OCI-LY7 (cell line): ENCODE results near the gene DLGAP1. TPM values are rescaled to one million over a fixed set of nuclear protein-coding genes. Genes with fewer than 3 reads are reported as not detected.

Source experiments
- BruUV-seq: library from RNA; stranded (reverse); fragments of 400-500 nt; replicated peaks from 2 replicates; lab custom pipeline; 2021; lab: Mats Ljungman, UMichigan
- CTCF ChIA-PET: fragments of 300-600 bp; sonication (Branson Sonifier 250); formaldehyde crosslinking; loops from one replicate; lab custom pipeline; 2022; ENCODE audit warnings: antibody characterized with exemption; ENCODE audit not compliant: unreplicated experiment; lab: Charles Lee
- POLR2A ChIA-PET: fragments of 300-600 bp; sonication (Branson Sonifier 250); formaldehyde crosslinking; loops from one replicate; lab custom pipeline; 2022; ENCODE audit warnings: antibody characterized with exemption; lab: Charles Lee
- DNase-seq: peaks from one replicate; pipeline ENCODE4 v3.0.0-alpha.2; 2015; ENCODE audit warnings: low spot score
- H2AFZ ChIP-seq: fragments of 200-600 bp; sonication (generic), shearing (Covaris generic); 2 replicates; pipeline ENCODE4 v1.6.1; 2014; ENCODE audit warnings: mild to moderate bottlenecking, antibody characterized with exemption, low read length, moderate library complexity
- H3K27ac ChIP-seq: fragments of 200-600 bp; sonication (generic); 2 replicates; pipeline ENCODE4 v1.5.1; 2014; ENCODE audit warnings: mixed run types, low read depth, mild to moderate bottlenecking, moderate library complexity, low read length, inconsistent platforms; ENCODE audit not compliant: poor library complexity, severe bottlenecking
- H3K36me3 ChIP-seq: fragments of 200-600 bp; sonication (generic); 2 replicates; pipeline ENCODE4 v1.6.1; 2014; ENCODE audit warnings: mild to moderate bottlenecking, antibody characterized with exemption, low read length, moderate library complexity, mixed read lengths; ENCODE audit not compliant: insufficient read depth
- H3K4me1 ChIP-seq: fragments of 200-600 bp; sonication (generic); 2 replicates; pipeline ENCODE4 v1.5.1; 2014; ENCODE audit warnings: mild to moderate bottlenecking, low read length; ENCODE audit not compliant: insufficient read depth, poor library complexity, severe bottlenecking
- H3K4me2 ChIP-seq: fragments of 200-600 bp; sonication (generic); 2 replicates; pipeline ENCODE4 v1.6.1; 2014; ENCODE audit warnings: mild to moderate bottlenecking, low read length
- H3K4me3 ChIP-seq: fragments of 200-600 bp; sonication (generic); 2 replicates; pipeline ENCODE4 v1.5.1; 2014; ENCODE audit warnings: mild to moderate bottlenecking, low read depth, low read length; ENCODE audit not compliant: poor library complexity, severe bottlenecking
- H3K79me2 ChIP-seq: fragments of 200-600 bp; sonication (generic); 2 replicates; pipeline ENCODE4 v1.6.1; 2016; ENCODE audit warnings: low read depth, mild to moderate bottlenecking, low read length, moderate library complexity, mixed read lengths; ENCODE audit not compliant: insufficient read depth
- H3K9me2 ChIP-seq: fragments of 200-600 bp; sonication (generic); 2 replicates; pipeline ENCODE4 v1.6.1; 2016; ENCODE audit warnings: mild to moderate bottlenecking, low read length, mixed read lengths; ENCODE audit not compliant: insufficient read depth
- H3K9me3 ChIP-seq: fragments of 200-600 bp; sonication (generic); 2 replicates; pipeline ENCODE4 v1.6.1; 2014; ENCODE audit warnings: mild to moderate bottlenecking, mixed run types, low read length, mixed read lengths
- H4K20me1 ChIP-seq: fragments of 200-600 bp; sonication (generic); 2 replicates; pipeline ENCODE4 v1.6.1; 2014; ENCODE audit warnings: mild to moderate bottlenecking, antibody characterized with exemption, low read length, moderate library complexity, mixed read lengths; ENCODE audit not compliant: insufficient read depth
- CTCF ChIP-seq: fragments of 200-600 bp; sonication (generic); conservative IDR thresholded peaks from 2 replicates; pipeline ENCODE4 v1.5.1; 2014; ENCODE audit warnings: mild to moderate bottlenecking, antibody characterized with exemption, low read length, moderate library complexity, mixed read lengths
- EZH2phosphoT487 ChIP-seq: fragments of 200-600 bp; sonication (generic); IDR thresholded peaks from 2 replicates; pipeline ENCODE4 v1.6.1; 2018; ENCODE audit warnings: low read depth, borderline replicate concordance, mild to moderate bottlenecking, mixed run types, antibody characterized with exemption, low read length, moderate library complexity, mixed read lengths
- intact Hi-C: fragments of 100-400 bp; cut with micrococcal nuclease; formaldehyde crosslinking; loops from one replicate; pipeline ENCODE4 v1.10.0; 2022; ENCODE audit not compliant: unreplicated experiment
- total RNA-seq, 2 experiments: library from RNA; depleted of rRNA in 1 of 2; stranded (reverse); fragments of >200 nt in 1 of 2; shearing (Covaris generic) in 1 of 2; gene quantifications; 2 replicates each; pipeline ENCODE4 v1.2.3, GENCODE V29; 2014 to 2022

Gene DLGAP1
- total RNA-seq, 2 experiments from 2014 or later: 0.22 TPM; not detected in 1

DNA sequence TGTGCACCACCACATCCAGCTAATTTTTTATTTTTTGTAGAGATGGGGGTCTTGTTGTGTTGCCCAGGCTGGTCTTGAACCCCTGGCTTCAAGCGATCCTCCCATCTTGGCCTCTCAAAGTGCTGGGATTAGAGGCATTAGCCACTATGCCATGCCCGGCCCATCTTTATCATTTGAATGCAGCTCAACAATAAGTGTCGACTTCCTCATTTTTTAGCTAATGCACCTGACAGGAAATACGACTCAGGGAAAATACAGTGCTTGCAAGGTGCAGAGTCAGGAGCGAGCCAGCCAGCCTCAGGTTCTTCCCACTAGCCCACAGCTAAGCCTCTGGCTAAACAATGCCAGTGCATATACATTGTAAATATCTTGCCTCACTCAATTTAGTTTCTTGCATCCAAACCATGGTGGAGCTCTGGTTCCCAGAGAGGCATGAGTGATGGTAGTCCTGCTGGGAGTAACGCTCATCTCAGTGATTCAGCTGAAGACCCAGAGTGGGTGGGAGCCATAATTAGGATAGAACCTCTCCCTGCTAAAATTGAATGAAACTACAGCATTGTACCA, 870.1 kb downstream of the DLGAP1 start:
- intact Hi-C loops: loop anchor here (1.0 to 10.0 kb wide), 5 partner anchors 86 to 628 kb away; no protein-coding TSS in a partner anchor
- no peaks in the 10 kb centered on the region for H3K79me2 ChIP-seq
- peaks cover 65% of the 10 kb centered on the region for H3K4me1 ChIP-seq
- H3K4me2 ChIP-seq: peak overlapping the region; percentile 85
- H4K20me1 ChIP-seq: no peaks in the 10 kb centered on the region
- peak overlapping the region; percentile 39 for H3K4me3 ChIP-seq
- TF ChIP-seq CTCF (no peak), EZH2phosphoT487 (no peak)
- H3K27ac ChIP-seq: peak overlapping the region; percentile 99
- peak; percentile 91 for DNase-seq
- ChIA-PET POLR2A (interaction anchor here (0.6 to 5.2 kb wide), 31 partner anchors 11 to 337 kb away, joined by 3 to 44 read pairs (median 5); partner anchors contain the start of gene TGIF1), CTCF (interaction anchor here (0.7 to 1.6 kb wide), 5 partner anchors 10 to 288 kb away, joined by 3 to 12 read pairs (median 3); no protein-coding TSS in a partner anchor)
- H3K9me2 ChIP-seq: no peaks in the 10 kb centered on the region
- peak overlapping the region; percentile 64; the same call in 1 of the 2 replicates for H2AFZ ChIP-seq
- no TSS peak for BruUV-seq
- peaks cover 9% of the 10 kb centered on the region; the same call in 1 of the 2 replicates for H3K9me3 ChIP-seq
- no peaks in the 10 kb centered on the region for H3K36me3 ChIP-seq

DNA sequence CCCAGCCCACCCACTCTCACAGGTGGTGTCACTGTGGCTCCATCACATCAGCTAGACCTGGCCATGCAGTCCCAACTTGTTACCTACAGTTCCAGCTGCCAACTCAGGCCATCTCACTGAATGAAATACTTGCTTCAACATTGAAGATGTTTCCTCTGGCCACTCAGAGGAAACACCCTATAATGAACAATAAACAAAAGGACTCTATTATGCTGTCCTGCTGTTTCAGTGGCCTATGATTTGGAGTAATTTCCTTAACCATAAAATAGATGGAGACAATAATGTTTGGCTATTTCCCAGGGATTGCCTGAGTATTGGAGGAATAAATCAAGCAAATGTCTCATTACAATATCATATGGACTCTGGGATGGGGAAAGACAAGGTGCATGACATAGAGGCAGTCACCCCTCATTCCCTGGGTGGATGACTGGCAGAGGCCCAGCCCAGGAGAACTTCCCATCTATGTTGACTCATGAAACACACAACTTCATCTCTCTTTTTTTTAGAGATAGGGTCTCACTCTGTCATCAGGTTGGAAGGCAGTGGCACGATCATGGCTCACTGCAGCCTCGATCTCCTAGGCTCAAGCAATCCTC, 870.7 kb downstream of the DLGAP1 start:
- CTCF ChIA-PET: interaction anchor here (0.8 to 1.6 kb wide), 3 partner anchors 10 to 287 kb away, joined by 3 to 12 read pairs (median 5); no protein-coding TSS in a partner anchor
- Histone ChIP-seq H3K79me2 (no peaks in the 10 kb centered on the region), H3K27ac (peak overlapping the region; percentile 99), H4K20me1 (no peaks in the 10 kb centered on the region), H3K4me2 (peak overlapping the region; percentile 85), H2AFZ (peak overlapping the region; percentile 22; the same call in 1 of the 2 replicates), H3K4me3 (peak overlapping the region; percentile 39), H3K9me2 (no peaks in the 10 kb centered on the region), H3K9me3 (peaks cover 9% of the 10 kb centered on the region; the same call in 1 of the 2 replicates), H3K36me3 (no peaks in the 10 kb centered on the region), H3K4me1 (peaks cover 60% of the 10 kb centered on the region)
- DNase-seq: peak; percentile 46
- POLR2A ChIA-PET: interaction anchor here (0.6 to 5.2 kb wide), 26 partner anchors 11 to 336 kb away, joined by 3 to 44 read pairs (median 6); partner anchors contain the start of gene TGIF1
- TF ChIP-seq EZH2phosphoT487 (no peak), CTCF (no peak)
- no TSS peak for BruUV-seq
- intact Hi-C loops: loop anchor here (2.0 to 10.0 kb wide), 2 partner anchors 86 to 330 kb away; no protein-coding TSS in a partner anchor
